KOPT-K1 (cell line): Measurements from ENCODE around the gene F10.
"Not testable (repeated sequence)": the region's sequence is repeated elsewhere in the genome, so short reads cannot be mapped to it uniquely, and the experiment has no call there.

Experiments used
- H3K27ac ChIP-seq: fragments of 200-600 bp; sonication (generic); 2 replicates; pipeline ENCODE4 v1.5.1; 2016; ENCODE audit warnings: antibody characterized with exemption, mild to moderate bottlenecking, low read depth, low read length; ENCODE audit not compliant: poor library complexity, severe bottlenecking
- H3K36me3 ChIP-seq: fragments of 200-600 bp; sonication (generic); 2 replicates; pipeline ENCODE4 v1.5.1; 2017; ENCODE audit warnings: antibody characterized with exemption, mild to moderate bottlenecking, low read length, moderate library complexity; ENCODE audit not compliant: insufficient read depth
- H3K9me3 ChIP-seq: fragments of 200-600 bp; sonication (generic); 2 replicates; pipeline ENCODE4 v1.5.1; 2017; ENCODE audit warnings: antibody characterized with exemption, low read length, mild to moderate bottlenecking; ENCODE audit not compliant: insufficient read depth, poor library complexity, severe bottlenecking

F10 gene

GRCh38 chr13:113105032-113105920, 17.3 kb upstream of the F10 start, which contains the start of gene F7:
Gene F7, plus strand, starts transcription at chr13:113105791. Its CDS starts 51 bp downstream, at chr13:113105842.
- H3K36me3 ChIP-seq: no peaks in the 10 kb centered on the region
- peaks cover 12% of the 10 kb centered on the region for H3K9me3 ChIP-seq
- no peak within 1 kb of the TSS for H3K27ac ChIP-seq

GRCh38 chr13:113105921-113106452, 16.6 kb upstream of the F10 start:
- no peaks in the 10 kb centered on the region for H3K36me3 ChIP-seq
- H3K9me3 ChIP-seq: peaks cover 12% of the 10 kb centered on the region
- H3K27ac ChIP-seq: no peak overlapping the region

- Histone ChIP-seq H3K9me3 (peaks cover 12% of the 10 kb centered on the region), H3K27ac (no peak overlapping the region), H3K36me3 (no peaks in the 10 kb centered on the region)
Observed at GRCh38 chr13:113106711-113107351, 15.8 kb upstream of the F10 start.

GRCh38 chr13:113108521-113108920, 14.1 kb upstream of the F10 start:
- H3K36me3 ChIP-seq, H3K27ac ChIP-seq: not testable (repeated sequence)
- peaks cover 12% of the 10 kb centered on the region for H3K9me3 ChIP-seq

GRCh38 chr13:113109151-113110047, 13.2 kb upstream of the F10 start:
- Histone ChIP-seq H3K27ac (no peak overlapping the region), H3K9me3 (peaks cover 12% of the 10 kb centered on the region), H3K36me3 (no peaks in the 10 kb centered on the region)

GRCh38 chr13:113110048-113110851, 12.3 kb upstream of the F10 start:
- Histone ChIP-seq H3K9me3 (peaks cover 12% of the 10 kb centered on the region), H3K36me3 (no peaks in the 10 kb centered on the region), H3K27ac (no peak overlapping the region)

- Histone ChIP-seq H3K27ac (no peak overlapping the region), H3K9me3 (peaks cover 12% of the 10 kb centered on the region), H3K36me3 (no peaks in the 10 kb centered on the region)
Observed at GRCh38 chr13:113110852-113111315, 11.7 kb upstream of the F10 start.

- H3K27ac ChIP-seq, H3K36me3 ChIP-seq: not testable (repeated sequence)
- peaks cover 12% of the 10 kb centered on the region for H3K9me3 ChIP-seq
Observed at GRCh38 chr13:113111821-113112220, 10.8 kb upstream of the F10 start.

- H3K27ac ChIP-seq, H3K36me3 ChIP-seq: not testable (repeated sequence)
- H3K9me3 ChIP-seq: peaks cover 12% of the 10 kb centered on the region
Observed at GRCh38 chr13:113112475-113112874, 10.1 kb upstream of the F10 start.

- Histone ChIP-seq H3K27ac (no peak overlapping the region), H3K9me3 (peaks cover 12% of the 10 kb centered on the region), H3K36me3 (no peaks in the 10 kb centered on the region)
Observed at GRCh38 chr13:113112893-113113845, 9.4 kb upstream of the F10 start.

GRCh38 chr13:113113846-113114271, 8.7 kb upstream of the F10 start:
- peaks cover 11% of the 10 kb centered on the region for H3K9me3 ChIP-seq
- H3K27ac ChIP-seq: no peak overlapping the region
- no peaks in the 10 kb centered on the region for H3K36me3 ChIP-seq

GRCh38 chr13:113114511-113115362, 7.9 kb upstream of the F10 start:
- H3K36me3 ChIP-seq: no peaks in the 10 kb centered on the region
- H3K27ac ChIP-seq: no peak overlapping the region

More at GRCh38 chr13:113114511-113115362, 7.9 kb upstream of the F10 start:
- H3K9me3 ChIP-seq: peaks cover 2% of the 10 kb centered on the region
